HG02678 (cell line): ENCODE measurements around the gene PTPN4.

Experiments used
- ATAC-seq: cut with Tn5 transposase; IDR thresholded peaks from one replicate; pipeline ENCODE4 v1.9.1; 2021; ENCODE audit warnings: mild to moderate bottlenecking, moderate library complexity; ENCODE audit not compliant: unreplicated experiment

The PTPN4 gene, protein sequence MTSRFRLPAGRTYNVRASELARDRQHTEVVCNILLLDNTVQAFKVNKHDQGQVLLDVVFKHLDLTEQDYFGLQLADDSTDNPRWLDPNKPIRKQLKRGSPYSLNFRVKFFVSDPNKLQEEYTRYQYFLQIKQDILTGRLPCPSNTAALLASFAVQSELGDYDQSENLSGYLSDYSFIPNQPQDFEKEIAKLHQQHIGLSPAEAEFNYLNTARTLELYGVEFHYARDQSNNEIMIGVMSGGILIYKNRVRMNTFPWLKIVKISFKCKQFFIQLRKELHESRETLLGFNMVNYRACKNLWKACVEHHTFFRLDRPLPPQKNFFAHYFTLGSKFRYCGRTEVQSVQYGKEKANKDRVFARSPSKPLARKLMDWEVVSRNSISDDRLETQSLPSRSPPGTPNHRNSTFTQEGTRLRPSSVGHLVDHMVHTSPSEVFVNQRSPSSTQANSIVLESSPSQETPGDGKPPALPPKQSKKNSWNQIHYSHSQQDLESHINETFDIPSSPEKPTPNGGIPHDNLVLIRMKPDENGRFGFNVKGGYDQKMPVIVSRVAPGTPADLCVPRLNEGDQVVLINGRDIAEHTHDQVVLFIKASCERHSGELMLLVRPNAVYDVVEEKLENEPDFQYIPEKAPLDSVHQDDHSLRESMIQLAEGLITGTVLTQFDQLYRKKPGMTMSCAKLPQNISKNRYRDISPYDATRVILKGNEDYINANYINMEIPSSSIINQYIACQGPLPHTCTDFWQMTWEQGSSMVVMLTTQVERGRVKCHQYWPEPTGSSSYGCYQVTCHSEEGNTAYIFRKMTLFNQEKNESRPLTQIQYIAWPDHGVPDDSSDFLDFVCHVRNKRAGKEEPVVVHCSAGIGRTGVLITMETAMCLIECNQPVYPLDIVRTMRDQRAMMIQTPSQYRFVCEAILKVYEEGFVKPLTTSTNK

DNA sequence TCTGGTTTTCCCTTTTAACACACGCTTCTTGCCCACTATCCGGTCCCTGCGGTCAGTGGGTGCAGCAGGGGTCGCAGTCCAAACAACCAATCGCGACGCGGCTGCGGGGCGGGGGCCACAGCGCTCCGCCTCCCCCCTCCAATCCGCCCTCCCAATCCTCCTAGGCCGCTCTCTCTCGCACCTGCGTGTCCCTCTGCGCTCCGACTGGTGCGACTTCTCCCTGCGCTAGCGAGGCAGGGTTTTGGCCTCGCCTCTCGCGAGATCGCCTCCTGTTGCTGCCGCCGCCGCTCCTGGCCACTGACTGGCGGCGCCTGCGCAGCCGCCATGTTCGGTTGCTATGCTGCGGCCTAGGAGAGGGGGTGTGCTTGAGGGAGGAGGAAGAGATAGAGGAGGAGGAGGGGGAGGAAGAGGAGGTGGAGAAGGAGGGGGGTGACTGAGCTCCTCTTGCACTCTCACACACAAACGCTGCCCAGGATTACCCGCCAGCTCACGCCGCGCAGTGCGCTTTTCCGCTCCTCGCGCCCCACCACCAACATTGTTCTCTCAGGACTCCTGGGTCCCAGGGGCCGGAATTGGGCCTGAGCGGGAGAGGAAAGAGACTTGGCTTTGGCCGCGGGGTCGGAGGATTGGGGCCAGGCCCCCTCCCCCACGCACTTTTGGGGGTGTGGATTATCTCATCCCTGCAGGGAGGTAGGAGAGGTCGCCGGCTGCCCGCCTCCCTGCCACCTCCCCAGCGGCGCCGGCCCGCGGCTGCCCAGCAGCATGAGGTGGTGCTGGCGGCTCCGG lies at the start of gene PTPN4:
Gene PTPN4 (plus strand): TSS at position 472 of the 786 bp plus-strand sequence. CDS start 49,932 bp downstream, outside the sequence.
- peak; percentile 94 for ATAC-seq

DNA sequence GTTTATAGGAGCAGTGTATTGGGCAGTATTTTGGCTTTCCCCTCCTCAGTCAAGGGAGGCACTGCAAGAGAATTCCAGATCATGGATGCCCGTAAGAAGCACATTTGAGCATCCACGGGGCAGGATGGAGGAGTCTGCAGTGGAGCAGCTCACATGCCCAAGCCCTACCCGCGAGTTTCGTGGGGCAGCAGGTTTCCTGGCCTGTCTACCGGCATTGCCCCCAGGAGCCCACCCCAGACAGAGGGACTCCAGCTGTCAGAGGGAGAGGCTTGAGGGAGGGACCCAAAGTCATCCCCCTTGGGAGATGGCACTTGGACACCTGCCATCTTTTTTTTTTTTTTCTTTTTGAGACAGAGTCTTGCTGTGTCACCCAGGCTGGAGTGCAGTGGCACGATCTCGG lies 49.4 kb upstream of the PTPN4 start:
- ATAC-seq = no peak

DNA sequence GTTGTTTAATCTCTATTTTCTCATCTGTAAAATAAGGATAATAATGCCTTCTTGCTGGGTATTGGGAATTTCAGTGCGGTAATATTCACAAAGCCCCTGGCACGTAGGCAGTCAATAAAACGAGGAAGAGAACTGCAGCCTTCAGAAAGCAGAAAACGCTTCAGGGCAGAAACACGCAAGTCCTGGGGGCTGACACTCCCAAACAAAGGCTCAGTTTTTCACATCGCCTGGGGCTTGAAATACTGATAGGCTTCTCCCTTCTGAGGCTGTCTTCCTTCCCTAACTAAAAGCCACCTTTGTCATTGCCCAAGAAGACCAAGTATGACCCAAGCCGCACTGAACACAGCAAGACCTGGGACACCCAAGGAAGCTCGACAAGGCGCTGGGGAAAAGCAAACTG lies 48.4 kb upstream of the PTPN4 start:
- ATAC-seq = no peak

DNA sequence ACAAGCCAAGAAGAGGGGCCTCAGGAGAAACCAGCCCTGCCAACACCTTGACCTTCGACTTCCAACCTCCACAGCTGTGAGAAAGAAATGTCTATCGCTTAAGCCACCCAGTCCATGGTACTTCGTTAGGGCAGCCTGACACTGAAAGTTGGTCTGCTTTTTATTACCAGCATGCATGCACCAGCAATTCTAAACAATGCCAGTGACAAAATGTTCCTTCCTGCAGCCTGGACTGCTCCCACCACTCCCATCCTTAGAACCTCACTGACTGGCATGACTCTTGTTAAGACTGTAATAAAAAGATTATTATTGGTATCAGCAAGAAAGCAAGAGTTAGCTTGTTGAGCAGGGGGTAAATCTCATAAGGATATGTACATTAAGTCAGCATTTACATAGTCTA lies 47.2 kb upstream of the PTPN4 start:
- ATAC-seq = no peak

DNA sequence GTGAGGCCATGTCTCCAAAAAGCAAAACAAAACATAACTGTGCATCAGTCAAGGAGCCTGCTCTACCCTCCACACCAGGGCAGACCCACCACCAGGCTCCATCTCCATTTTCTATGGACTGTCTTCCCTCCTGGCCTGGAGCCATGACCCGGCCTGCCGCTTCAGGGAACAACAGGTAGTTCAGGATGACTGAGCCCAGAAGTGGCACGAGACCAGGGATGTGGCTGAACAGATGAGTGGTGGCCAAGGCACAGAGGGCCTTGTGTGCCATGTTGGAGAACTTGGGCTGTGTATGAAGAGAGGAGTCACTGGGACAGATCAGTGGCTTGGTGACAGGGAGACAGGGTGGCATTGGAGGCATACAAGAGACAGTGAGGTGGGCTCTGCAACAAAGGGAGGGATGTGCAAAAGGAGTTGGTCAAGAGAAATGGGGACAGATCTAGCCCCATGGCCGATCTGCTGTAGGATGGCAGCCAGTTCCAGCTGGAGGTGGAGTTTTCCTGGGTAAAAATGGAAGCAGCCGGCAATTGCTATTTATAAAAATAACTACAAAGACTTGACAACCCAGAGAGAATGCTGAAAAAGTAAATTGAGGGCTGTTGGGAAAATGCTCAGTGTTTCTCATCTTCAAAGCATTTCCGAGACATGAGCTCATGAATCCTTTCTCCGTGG lies 45.8 kb upstream of the PTPN4 start:
- ATAC-seq = no peak

DNA sequence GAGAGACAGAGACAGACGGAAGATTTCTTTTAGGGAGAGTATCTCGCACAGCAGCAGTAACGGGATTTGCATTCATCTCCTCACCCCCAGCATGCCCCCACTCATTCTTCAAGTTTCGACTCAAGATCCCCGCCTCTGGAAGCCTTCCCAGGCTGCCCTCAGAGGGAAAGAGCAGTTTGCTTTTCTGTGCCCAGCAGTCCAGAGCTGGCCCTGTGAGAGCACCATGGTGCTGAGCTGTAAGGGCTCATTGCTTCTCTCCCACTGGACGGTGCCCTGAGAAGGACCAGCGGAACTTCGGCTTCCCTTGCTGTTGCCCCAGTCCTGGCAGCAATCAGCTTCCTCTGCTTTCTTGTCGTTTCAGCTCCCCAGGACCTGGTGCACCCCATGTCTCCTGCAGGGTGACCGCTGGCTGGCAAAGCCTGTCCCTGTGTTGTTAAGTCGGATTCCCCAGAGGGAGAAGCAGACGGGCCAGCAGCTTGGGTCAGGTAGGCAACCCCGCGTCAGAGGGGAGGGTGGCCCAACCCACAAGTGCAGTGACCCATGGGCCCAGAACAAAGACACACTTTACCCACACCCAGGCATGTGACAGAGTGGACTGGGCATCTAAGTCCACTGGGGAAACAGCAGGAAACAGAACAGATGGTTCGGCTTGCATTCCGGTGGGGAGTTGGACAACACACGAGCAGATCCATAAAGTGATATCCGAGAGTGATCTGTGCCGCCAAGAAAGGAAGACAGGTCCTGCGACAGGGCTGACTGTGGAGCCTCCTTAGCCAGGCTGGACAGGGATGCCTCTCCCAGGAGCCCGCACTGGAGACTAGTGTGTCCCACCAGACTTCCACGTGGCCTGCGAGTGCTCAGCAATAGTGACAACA lies 44.1 kb upstream of the PTPN4 start:
- ATAC-seq = no peak

DNA sequence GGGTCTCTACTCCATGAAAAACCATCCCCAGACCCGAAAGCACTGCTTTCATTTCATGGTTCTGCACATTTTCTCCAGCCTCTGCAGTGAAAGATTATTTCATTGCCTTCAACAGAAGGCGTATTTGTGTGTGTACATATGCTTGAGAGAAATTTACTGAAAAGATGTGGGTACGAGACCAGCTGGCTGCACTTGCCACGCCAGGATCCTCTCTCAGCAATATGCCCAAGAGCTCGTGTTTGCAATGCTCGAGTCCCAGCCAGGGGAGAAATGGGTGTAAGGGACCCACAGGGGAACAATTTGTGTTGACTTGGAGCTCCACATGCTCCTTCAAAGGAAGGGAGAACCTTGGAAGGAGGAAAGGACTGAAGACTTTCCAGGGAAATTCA lies 43.4 kb upstream of the PTPN4 start:
- ATAC-seq = no peak

DNA sequence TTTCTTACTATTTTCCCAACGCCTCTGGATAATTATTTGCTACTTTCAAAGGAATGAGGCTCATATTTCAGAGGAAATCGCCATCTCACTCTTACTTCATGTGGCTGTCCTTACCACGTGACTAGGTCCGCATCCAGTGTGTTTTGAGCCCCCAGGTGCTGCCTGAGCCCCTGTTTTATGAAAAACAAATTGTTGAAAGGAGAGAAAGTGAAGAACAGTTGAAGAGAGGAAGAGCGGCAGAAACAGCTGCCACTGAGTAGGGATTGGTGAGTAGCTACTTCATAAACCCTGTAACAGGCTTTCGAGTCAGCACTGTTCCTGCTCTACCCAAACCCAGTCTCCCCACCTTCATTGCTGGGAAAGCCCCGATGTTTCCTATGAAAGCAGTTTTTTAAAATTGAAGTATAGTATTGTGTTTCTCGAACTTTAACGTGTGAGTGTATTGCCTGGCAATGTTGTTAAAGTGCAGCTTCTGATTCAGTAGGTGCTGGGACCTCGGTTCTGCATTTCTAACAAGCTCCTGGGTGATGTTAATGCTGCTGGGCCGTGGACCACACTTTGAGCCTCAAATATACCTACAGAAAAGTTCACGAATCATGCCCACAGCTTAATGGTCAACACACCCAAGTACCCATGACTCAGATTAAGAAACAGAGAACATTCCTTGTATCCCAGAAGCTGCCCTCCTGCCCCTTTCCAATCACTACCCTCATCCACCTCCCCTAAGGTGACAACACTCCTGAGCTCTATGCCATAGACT lies 41.0 kb upstream of the PTPN4 start:
- ATAC-seq = no peak

DNA sequence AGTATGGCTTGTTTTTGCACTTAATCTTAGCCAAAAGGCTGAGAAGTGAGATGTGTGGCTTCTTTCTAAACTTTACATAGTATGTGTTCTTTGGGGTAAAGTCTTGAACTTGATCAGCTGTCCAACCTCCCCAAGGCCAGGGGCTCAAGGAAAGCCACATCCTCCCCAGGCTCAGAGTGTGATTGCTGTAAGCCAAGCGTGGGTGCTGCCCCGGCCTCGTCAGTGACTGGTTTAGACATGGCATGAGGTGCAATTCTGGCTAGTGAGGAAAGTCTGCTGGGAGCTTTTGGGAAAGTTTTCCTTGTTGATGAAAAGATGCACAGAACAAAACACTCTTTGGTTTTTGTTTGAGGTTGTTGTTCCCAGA lies 40.5 kb upstream of the PTPN4 start:
- ATAC-seq = no peak

DNA sequence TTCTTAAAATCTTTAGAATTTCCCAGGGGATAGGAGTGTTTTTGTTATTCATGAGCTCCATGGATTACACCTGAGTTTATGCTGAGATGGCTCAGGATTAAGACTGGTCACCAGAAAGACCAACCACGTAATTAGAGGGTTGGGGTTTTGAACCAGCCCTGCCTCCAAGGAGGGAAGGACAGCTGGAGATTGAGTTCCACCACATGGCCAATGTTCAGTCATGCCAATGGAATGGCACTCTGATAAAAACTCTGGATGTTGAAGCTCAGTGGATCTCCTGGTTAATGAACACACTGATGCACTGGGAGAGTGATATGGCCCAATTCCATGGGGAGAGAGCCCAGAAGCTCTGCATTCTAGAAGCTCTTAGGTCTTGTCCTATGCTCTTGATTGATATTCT lies 38.7 kb upstream of the PTPN4 start:
- no peak for ATAC-seq

DNA sequence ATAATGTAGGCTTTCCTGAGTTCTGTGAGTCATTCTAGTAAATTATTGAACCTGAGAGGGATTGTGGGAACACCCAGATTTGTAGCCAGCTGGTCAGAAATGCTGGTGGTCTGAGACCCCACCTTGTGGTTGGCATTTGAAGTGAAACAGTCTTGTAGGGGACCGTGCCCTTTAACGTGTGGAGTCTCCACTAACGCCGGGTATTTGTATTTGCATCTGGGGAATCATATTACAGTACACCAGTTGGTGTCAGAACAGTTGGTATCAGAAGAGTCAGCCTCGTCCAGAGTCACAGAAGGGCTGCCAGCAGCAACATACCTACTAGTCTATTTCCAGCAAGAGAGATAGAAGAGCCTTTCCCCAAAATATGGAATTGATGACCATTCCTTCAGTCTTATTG lies 38.3 kb upstream of the PTPN4 start:
- no peak for ATAC-seq

DNA sequence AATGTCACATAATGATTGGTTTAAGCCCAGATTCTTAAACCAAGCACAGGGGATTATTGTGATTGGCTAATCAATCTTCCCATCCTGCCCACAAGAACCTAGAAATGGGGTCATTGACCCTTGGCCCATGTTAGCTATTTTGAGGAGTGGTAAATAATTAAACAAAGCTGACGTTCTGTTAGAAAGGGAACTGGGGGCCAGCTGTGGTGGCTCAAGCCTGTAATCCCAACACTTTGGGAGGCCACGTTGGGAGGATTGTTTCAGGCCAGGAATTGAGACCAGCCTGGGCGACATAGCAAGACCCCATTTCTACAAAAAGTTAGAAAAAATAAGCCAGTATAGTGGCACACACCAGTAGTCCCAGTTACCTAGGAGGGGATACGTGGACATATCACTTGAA lies 37.8 kb upstream of the PTPN4 start:
- ATAC-seq = no peak

DNA sequence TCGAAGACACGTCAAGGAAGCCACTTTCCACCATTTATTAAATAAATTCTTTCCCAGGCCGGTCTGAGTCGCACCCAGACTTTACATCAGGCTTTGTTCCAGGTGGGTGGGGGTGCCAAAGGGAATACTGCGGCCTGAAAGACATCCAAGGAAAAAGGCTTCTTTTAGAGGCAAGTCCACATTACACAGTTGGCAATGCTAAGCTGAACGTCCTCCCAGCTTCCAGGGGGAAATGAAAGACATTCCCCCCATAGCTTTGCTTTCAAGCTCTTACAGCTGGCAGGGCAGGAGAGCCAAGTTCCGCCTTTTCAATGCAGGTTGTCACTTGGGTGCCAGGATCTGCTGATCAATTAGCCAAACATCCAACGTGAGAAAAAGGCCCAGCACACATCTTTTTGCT lies 36.5 kb upstream of the PTPN4 start:
- no peak for ATAC-seq

DNA sequence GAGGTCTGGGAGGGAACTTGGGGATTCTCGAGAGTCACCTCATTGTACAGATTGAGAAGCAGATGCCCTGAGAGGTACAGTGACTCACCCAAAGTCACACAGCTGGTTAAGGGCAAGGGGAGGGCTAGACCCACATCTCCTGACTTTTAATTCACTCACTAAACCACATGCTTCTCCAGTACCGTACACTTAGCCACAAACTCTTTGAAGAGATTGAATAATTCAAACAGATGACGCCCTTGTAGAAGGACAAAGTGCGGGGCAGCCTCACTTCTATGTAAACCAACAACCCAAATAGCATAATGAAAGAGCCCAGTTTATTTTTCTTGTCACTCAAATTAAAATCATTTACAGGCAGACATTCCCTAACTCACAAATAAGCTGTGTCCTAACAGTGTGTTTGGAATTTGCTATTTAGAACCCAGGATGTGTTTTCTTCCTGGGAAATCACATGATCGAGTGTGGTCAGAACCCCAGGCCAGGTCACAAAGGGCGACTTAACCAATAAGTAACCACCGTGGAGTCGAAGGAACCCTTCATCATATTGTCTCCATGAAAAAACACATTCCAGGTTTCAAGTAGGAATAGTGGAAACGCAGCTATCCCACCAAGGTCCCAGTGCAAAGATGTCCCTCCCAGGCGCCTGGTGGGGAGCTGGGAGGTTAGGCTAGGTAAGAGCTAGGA lies 35.8 kb upstream of the PTPN4 start:
- no peak for ATAC-seq

DNA sequence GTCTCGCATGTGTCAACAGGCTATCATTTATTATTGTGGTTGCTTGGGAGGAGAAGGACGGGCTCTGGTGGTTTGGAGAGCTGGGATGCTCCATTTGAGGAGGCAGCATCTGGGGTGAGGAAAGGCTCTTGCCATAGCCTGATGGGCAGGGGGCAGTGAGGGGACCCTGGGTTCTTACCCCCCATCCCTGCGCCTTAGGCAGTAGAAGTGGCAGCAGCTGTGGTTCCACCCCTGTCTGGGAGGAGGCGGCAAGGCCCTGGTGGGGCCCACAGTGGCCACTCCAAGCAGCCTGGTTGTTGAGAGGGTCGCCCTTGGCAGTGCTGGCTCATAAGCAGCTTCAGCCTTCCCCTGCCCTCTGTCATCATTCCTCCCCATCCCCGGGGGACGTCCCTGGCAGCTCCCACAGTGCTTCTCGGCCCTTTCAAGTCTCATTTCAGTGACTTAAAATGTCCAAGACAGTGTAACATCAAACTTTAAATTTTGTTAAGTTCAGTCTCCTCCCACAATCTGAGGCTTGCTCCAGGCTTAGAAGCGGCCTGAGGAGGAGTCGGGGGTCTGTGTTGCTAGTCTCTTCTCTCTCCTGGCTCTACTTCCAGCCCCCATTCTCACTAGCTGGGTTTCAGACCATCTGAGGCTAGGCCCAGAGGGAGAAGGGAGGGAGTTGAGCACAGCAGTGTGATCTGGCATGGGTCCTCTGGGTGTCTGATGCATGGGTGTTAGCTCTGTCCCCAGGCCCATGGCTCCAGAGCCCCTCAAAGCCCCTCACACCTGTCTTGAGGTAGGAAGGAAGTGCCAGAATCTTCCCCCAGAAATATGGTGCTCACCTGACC lies 34.9 kb upstream of the PTPN4 start:
- ATAC-seq = no peak

DNA sequence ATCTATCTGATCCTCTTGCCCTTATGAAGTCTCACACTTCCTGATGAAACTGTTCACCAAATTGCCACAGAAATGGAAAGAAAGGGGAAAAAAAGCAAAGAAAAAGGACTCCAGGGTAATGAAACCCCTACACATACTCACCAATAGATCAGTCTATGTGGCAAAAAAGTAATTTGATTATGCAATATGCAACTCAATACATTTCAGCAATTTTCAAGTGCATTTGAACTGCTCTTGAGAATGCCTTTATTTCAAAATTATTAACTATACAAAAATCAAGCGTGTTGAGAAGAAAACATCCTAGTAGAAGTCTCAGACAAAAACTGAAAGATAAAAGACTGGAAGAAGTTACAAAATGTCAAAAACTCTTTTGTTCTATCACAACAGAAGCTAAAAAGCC lies 32.2 kb upstream of the PTPN4 start:
- no peak for ATAC-seq

DNA sequence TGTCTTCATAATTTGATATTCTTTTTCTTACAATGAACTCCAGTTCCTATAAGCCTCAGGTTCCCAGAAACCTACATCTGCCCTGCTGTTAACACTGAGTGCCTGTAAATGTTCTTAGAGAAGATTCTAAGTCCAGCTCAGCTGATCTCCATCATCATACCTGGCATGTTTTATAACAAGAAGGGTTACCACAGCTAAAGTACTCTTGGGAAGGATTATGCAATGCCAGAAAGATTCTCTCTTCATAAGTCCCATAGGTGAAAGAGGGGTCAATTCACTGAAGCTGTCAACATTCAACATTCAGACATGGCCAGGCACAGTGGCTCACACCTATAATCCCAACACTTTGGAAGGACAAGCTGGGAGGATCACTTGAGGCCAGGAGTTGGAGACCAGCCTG lies 31.3 kb upstream of the PTPN4 start:
- ATAC-seq = no peak
